Measurements from ENCODE around the gene HCAR3.

DNA sequence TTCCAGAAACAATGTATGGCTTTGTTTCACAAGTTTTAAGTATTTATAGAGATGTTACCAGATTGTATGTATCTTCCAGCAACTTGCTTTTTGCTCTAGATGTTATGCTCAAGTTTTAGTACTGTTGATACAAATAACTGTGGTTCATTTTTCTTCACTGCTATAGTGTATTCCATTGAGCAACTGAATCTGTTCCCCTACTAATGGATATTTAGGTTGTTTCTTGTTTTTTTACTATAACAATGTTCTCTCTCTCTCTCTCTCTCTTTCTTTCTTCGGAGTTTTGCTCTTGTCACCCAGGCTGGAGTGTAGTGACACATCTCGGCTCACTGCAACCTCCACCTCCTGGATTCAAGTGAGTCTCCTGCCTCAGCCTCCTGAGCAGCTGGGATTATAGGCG is 30.1 kb downstream of the HCAR3 start:
- TF ChIP-seq, protein P1, sequence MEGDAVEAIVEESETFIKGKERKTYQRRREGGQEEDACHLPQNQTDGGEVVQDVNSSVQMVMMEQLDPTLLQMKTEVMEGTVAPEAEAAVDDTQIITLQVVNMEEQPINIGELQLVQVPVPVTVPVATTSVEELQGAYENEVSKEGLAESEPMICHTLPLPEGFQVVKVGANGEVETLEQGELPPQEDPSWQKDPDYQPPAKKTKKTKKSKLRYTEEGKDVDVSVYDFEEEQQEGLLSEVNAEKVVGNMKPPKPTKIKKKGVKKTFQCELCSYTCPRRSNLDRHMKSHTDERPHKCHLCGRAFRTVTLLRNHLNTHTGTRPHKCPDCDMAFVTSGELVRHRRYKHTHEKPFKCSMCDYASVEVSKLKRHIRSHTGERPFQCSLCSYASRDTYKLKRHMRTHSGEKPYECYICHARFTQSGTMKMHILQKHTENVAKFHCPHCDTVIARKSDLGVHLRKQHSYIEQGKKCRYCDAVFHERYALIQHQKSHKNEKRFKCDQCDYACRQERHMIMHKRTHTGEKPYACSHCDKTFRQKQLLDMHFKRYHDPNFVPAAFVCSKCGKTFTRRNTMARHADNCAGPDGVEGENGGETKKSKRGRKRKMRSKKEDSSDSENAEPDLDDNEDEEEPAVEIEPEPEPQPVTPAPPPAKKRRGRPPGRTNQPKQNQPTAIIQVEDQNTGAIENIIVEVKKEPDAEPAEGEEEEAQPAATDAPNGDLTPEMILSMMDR (IDR thresholded peaks at IDR 0.05): no peak
- no peak for TF ChIP-seq POLR2AphosphoS5 (IDR thresholded peaks at IDR 0.05)
